HepG2 (cell line): ENCODE measurements around the gene CMTM2. TPM values are rescaled to one million over a fixed set of nuclear protein-coding genes. Genes with fewer than 3 reads are reported as not detected.
A peak's percentile ranks its signal among the peaks of the same experiment; 100 is the strongest.

Experiments
- ATAC-seq: fragments of 200-7000 bp; cut with Tn5 transposase; 3 replicates; pipeline ENCODE4 v1.9.1; 2020; ENCODE audit warnings: mild to moderate bottlenecking, moderate library complexity
- BruUV-seq: library from RNA; stranded (reverse); fragments of 400-500 nt; replicated peaks from 2 replicates; lab custom pipeline; 2021; lab: Mats Ljungman, UMichigan
- CTCF ChIA-PET: fragments of 300-600 bp; formaldehyde crosslinking; extraction: SDS; loops from one replicate; lab custom pipeline; 2021; ENCODE audit warnings: low total read pairs, inconsistent platforms, low intra/inter-chr PET ratio; lab: Yijun Ruan, JAX
- POLR2A ChIA-PET: fragments of 350-600 bp; sonication (Branson Sonifier 250); formaldehyde crosslinking; loops from one replicate; lab custom pipeline; 2020; ENCODE audit warnings: antibody characterized with exemption, inconsistent platforms; lab: Yijun Ruan, JAX
- DNase-seq: peaks from one replicate; pipeline ENCODE4 v3.0.0-alpha.2; 2015; ENCODE audit warnings: low spot score
- FAIRE-seq: peaks from 3 replicates; lab custom pipeline; 2011; peaks lifted over from hg19 to GRCh38; lab: Jason Lieb, UNC
- H2AFZ ChIP-seq: one replicate; pipeline ENCODE4 v1.6.1; 2011; ENCODE audit warnings: low read length, inconsistent platforms
- H3K27ac ChIP-seq: fragments of 300-600 bp; 3 replicates; pipeline ENCODE4 v1.8.0; 2011; ENCODE audit warnings: mixed run types, mild to moderate bottlenecking, mixed read lengths, low read length, inconsistent platforms; ENCODE audit not compliant: insufficient read depth; ENCODE audit errors: extremely low read length
- H3K27me3 ChIP-seq, 2 experiments: fragments of 200-600 bp in 1 of 2; 2 replicates in 1 of 2; 3 replicates in 1 of 2; pipeline versions ENCODE4 v1.6.0 to v1.8.0; 2011; ENCODE audit warnings: low read length in 2 of 2, mild to moderate bottlenecking in 2 of 2, moderate library complexity in 2 of 2, inconsistent platforms in 1 of 2; ENCODE audit not compliant: insufficient read depth in 2 of 2, control insufficient read depth in 1 of 2
- H3K36me3 ChIP-seq, 2 experiments: fragments of 200-600 bp in 1 of 2; replicated peaks in 1 of 2; 2 replicates in 1 of 2; 3 replicates in 1 of 2; pipeline versions ENCODE4 v1.5.1 to v1.8.0; 2011; ENCODE audit warnings: low read length in 2 of 2, inconsistent platforms in 1 of 2; ENCODE audit not compliant: insufficient read depth in 2 of 2, control insufficient read depth in 1 of 2
- H3K4me1 ChIP-seq: 2 replicates; pipeline ENCODE4 v1.5.1; 2012; ENCODE audit warnings: low read length, inconsistent platforms; ENCODE audit not compliant: insufficient read depth
- H3K4me2 ChIP-seq: 2 replicates; pipeline ENCODE4 v1.6.0; 2011; ENCODE audit warnings: low read depth, low read length, inconsistent platforms
- H3K4me3 ChIP-seq, 3 experiments: fragments of 200-600 bp in 1 of 3; sonication (generic), shearing (Covaris generic) in 1 of 3; replicated peaks in 1 of 3; 2 replicates each; pipeline ENCODE4 v1.5.1; 2011 to 2016; ENCODE audit warnings: low read length in 3 of 3, inconsistent platforms in 2 of 3, low read depth in 2 of 3, mild to moderate bottlenecking in 2 of 3, control low read depth in 1 of 3, mixed read lengths in 1 of 3; ENCODE audit not compliant: insufficient read depth in 1 of 3
- H3K79me2 ChIP-seq: one replicate; pipeline ENCODE4 v1.6.1; 2011; ENCODE audit warnings: low read length, inconsistent platforms; ENCODE audit not compliant: insufficient read depth
- H3K9ac ChIP-seq: 2 replicates; pipeline ENCODE4 v1.6.0; 2011; ENCODE audit warnings: mild to moderate bottlenecking, low read depth, low read length, inconsistent platforms; ENCODE audit not compliant: insufficient read depth
- H3K9me3 ChIP-seq: 2 replicates; pipeline ENCODE4 v1.5.1; 2012; ENCODE audit warnings: mild to moderate bottlenecking, low read length
- H4K20me1 ChIP-seq: 2 replicates; pipeline ENCODE4 v1.6.0; 2011; ENCODE audit warnings: inconsistent platforms, mild to moderate bottlenecking, low read length, moderate library complexity; ENCODE audit not compliant: insufficient read depth
- CHCHD3 ChIP-seq: sonication (generic); formaldehyde crosslinking; IDR thresholded peaks from 2 replicates; pipeline ENCODE4 v1.8.0; 2022; ENCODE audit warnings: mild to moderate bottlenecking, missing genetic modification reagents, moderate library complexity
- RBM39 ChIP-seq: fragments of 200-400 bp; formaldehyde crosslinking; IDR thresholded peaks from one replicate; pipeline ENCODE4 v1.6.1; 2018; ENCODE audit warnings: antibody characterized with exemption, mild to moderate bottlenecking, low read depth, low read length; ENCODE audit not compliant: poor library complexity, severe bottlenecking
- TGIF2 ChIP-seq: IDR thresholded peaks from 2 replicates; pipeline ENCODE4 v1.6.1; 2016; ENCODE audit warnings: control low read depth, missing compliant biosample characterization
- ZNF644 ChIP-seq: IDR thresholded peaks from 2 replicates; pipeline ENCODE4 v1.6.1; 2016; ENCODE audit warnings: low read depth
- WGBS: methylation state at CpG from one replicate; pipeline ENCODE4 v1.1.6; 2017; ENCODE audit warnings: low lambda C conversion rate; 5-methylcytosine and 5-hydroxymethylcytosine counted together
- in situ Hi-C: cut with HindIII; loops from 2 replicates; pipeline ENCODE4 v1.10.0; 2017; ENCODE audit warnings: low pct_unique_long_range_greater_than_20kb; ENCODE audit not compliant: extremely low pct_ligation_motif_present
- intact Hi-C: fragments of 100-400 bp; cut with micrococcal nuclease; formaldehyde crosslinking; loops from one replicate; pipeline ENCODE4 v1.10.0; 2022; ENCODE audit not compliant: unreplicated experiment
- polyA plus RNA-seq, 8 experiments: library from polyadenylated mRNA; depleted of rRNA in 3 of 8; stranded (reverse) in 7 of 8; unstranded in 1 of 8; fragments of >200 nt; fragmentation: Illumina TruSeq in 4 of 8; extraction: Trizol in 4 of 8; gene quantifications; 2 replicates each; pipeline versions ENCODE4 v1.2.1 to v1.2.3, GENCODE V29; 2011 to 2016; ENCODE audit warnings: low read depth in 4 of 8, missing spikeins in 1 of 8, mixed read lengths in 1 of 8; ENCODE audit not compliant: insufficient read depth in 1 of 8
- total RNA-seq, 5 experiments: library from RNA; depleted of rRNA; stranded (reverse); fragments of >200 nt; fragmentation: Illumina TruSeq; extraction: Trizol; gene quantifications; 2 replicates each; pipeline ENCODE4 v1.2.3, GENCODE V29; 2016; ENCODE audit warnings: low read depth in 1 of 5
- TF ChIP-seq, protein P1 (sequence below): IDR thresholded peaks from 2 replicates; pipeline ENCODE4 v1.6.1; 2016; ENCODE audit warnings: low read depth, missing genetic modification reagents, missing compliant biosample characterization
- TF ChIP-seq, protein P2 (sequence below): IDR thresholded peaks from 2 replicates; pipeline ENCODE4 v1.6.1; 2012; ENCODE audit warnings: low read length, improper control_type of control experiment
- TF ChIP-seq, protein P3 (sequence below): sonication (generic); formaldehyde crosslinking; IDR thresholded peaks from 2 replicates; pipeline ENCODE4 v1.5.1; 2020; ENCODE audit warnings: mild to moderate bottlenecking, missing genetic modification reagents, borderline replicate concordance

CMTM2 gene
- total and polyA plus RNA-seq, 2 of the 13 experiments (the other 11 are each of a cell fraction or from before 2014, with no cell fraction given) = not detected

DNA sequence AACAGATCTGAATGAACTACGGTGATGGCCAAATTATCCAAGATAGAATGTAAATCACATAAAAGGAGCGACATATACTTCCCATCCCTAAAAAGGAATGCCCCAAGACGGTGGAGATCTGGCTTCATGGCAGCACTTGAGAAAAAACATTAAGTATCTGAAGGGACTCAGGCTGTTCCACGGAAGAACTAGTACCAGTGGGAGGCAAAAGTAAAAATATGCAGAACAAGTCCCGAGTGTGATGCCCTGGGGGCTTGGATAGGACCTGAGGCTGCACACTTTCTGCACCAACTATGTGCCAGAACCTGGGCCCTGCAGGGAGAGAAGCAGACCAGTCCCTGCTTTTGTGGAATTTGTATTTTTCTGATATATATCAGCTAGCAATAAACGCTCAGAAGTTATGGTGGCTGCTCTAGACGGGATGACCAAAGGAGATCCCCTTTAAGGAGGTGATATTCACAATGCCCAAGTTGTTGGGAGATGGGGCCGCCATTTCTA is 27.4 kb upstream of the CMTM2 start:
- BruUV-seq = TSS peak; percentile 58
- Histone ChIP-seq H3K4me3 (peak overlapping the region; percentile 70 to 79 (median 73)), H3K4me1 (peaks cover 77% of the 10 kb centered on the region), H3K9me3 (no peaks in the 10 kb centered on the region), H3K27me3 (no peaks in the 10 kb centered on the region), H3K79me2 (peaks cover 24% of the 10 kb centered on the region), H2AFZ (no peak overlapping the region), H3K27ac (peak overlapping the region; percentile 87), H4K20me1 (no peaks in the 10 kb centered on the region), H3K4me2 (peak overlapping the region; percentile 94), H3K36me3 (peaks cover 0 to 6% of the 10 kb centered on the region in 2 experiments; a peak in 1 of 5 replicates), H3K9ac (peak overlapping the region; percentile 85)
- WGBS = 15% methylated on average over 8 of the region's 8 CpGs
- CTCF ChIA-PET = no interaction called here
- DNase-seq (no peak), ATAC-seq (peak; percentile 47), FAIRE-seq (no peak)
- intact Hi-C loops (loop anchor here (1.0 to 2.0 kb wide), 2 partner anchors 35 to 53 kb away; partner anchors contain the start of gene CMTM3), in situ Hi-C loops (no loop called here)
- POLR2A ChIA-PET = interaction anchor here (0.8 to 3.3 kb wide), 15 partner anchors 11 to 385 kb away, joined by 3 to 23 read pairs (median 4); partner anchors contain the start of genes CMTM3 and NAE1
- TF ChIP-seq, protein P1, sequence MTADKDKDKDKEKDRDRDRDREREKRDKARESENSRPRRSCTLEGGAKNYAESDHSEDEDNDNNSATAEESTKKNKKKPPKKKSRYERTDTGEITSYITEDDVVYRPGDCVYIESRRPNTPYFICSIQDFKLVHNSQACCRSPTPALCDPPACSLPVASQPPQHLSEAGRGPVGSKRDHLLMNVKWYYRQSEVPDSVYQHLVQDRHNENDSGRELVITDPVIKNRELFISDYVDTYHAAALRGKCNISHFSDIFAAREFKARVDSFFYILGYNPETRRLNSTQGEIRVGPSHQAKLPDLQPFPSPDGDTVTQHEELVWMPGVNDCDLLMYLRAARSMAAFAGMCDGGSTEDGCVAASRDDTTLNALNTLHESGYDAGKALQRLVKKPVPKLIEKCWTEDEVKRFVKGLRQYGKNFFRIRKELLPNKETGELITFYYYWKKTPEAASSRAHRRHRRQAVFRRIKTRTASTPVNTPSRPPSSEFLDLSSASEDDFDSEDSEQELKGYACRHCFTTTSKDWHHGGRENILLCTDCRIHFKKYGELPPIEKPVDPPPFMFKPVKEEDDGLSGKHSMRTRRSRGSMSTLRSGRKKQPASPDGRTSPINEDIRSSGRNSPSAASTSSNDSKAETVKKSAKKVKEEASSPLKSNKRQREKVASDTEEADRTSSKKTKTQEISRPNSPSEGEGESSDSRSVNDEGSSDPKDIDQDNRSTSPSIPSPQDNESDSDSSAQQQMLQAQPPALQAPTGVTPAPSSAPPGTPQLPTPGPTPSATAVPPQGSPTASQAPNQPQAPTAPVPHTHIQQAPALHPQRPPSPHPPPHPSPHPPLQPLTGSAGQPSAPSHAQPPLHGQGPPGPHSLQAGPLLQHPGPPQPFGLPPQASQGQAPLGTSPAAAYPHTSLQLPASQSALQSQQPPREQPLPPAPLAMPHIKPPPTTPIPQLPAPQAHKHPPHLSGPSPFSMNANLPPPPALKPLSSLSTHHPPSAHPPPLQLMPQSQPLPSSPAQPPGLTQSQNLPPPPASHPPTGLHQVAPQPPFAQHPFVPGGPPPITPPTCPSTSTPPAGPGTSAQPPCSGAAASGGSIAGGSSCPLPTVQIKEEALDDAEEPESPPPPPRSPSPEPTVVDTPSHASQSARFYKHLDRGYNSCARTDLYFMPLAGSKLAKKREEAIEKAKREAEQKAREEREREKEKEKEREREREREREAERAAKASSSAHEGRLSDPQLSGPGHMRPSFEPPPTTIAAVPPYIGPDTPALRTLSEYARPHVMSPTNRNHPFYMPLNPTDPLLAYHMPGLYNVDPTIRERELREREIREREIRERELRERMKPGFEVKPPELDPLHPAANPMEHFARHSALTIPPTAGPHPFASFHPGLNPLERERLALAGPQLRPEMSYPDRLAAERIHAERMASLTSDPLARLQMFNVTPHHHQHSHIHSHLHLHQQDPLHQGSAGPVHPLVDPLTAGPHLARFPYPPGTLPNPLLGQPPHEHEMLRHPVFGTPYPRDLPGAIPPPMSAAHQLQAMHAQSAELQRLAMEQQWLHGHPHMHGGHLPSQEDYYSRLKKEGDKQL (CRISPR knock-in tag) = no peak
- TF ChIP-seq ZNF644 (peak; percentile 49; the same call in 1 of the 2 replicates), CHCHD3 (0 out of 2 replicates have a peak, but pooled peaks have one; percentile 58), RBM39 (no peak), TGIF2 (CRISPR knock-in tag) (0 out of 2 replicates have a peak, but pooled peaks have one; percentile 12)
- TF ChIP-seq, protein P2, sequence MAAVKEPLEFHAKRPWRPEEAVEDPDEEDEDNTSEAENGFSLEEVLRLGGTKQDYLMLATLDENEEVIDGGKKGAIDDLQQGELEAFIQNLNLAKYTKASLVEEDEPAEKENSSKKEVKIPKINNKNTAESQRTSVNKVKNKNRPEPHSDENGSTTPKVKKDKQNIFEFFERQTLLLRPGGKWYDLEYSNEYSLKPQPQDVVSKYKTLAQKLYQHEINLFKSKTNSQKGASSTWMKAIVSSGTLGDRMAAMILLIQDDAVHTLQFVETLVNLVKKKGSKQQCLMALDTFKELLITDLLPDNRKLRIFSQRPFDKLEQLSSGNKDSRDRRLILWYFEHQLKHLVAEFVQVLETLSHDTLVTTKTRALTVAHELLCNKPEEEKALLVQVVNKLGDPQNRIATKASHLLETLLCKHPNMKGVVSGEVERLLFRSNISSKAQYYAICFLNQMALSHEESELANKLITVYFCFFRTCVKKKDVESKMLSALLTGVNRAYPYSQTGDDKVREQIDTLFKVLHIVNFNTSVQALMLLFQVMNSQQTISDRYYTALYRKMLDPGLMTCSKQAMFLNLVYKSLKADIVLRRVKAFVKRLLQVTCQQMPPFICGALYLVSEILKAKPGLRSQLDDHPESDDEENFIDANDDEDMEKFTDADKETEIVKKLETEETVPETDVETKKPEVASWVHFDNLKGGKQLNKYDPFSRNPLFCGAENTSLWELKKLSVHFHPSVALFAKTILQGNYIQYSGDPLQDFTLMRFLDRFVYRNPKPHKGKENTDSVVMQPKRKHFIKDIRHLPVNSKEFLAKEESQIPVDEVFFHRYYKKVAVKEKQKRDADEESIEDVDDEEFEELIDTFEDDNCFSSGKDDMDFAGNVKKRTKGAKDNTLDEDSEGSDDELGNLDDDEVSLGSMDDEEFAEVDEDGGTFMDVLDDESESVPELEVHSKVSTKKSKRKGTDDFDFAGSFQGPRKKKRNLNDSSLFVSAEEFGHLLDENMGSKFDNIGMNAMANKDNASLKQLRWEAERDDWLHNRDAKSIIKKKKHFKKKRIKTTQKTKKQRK = no peak
- TF ChIP-seq, protein P3, sequence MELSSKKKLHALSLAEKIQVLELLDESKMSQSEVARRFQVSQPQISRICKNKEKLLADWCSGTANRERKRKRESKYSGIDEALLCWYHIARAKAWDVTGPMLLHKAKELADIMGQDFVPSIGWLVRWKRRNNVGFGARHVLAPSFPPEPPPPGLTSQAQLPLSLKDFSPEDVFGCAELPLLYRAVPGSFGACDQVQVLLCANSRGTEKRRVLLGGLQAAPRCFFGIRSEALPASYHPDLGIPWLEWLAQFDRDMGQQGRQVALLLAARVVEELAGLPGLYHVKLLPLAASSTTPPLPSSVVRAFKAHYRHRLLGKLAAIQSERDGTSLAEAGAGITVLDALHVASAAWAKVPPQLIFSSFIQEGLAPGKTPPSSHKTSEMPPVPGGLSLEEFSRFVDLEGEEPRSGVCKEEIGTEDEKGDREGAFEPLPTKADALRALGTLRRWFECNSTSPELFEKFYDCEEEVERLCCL (CRISPR knock-in tag) = no peak
